ENCODE data around the gene TFDP2.

TFDP2 gene, protein sequence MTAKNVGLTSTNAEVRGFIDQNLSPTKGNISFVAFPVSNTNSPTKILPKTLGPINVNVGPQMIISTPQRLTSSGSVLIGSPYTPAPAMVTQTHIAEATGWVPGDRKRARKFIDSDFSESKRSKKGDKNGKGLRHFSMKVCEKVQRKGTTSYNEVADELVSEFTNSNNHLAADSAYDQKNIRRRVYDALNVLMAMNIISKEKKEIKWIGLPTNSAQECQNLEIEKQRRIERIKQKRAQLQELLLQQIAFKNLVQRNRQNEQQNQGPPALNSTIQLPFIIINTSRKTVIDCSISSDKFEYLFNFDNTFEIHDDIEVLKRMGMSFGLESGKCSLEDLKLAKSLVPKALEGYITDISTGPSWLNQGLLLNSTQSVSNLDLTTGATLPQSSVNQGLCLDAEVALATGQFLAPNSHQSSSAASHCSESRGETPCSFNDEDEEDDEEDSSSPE

DNA sequence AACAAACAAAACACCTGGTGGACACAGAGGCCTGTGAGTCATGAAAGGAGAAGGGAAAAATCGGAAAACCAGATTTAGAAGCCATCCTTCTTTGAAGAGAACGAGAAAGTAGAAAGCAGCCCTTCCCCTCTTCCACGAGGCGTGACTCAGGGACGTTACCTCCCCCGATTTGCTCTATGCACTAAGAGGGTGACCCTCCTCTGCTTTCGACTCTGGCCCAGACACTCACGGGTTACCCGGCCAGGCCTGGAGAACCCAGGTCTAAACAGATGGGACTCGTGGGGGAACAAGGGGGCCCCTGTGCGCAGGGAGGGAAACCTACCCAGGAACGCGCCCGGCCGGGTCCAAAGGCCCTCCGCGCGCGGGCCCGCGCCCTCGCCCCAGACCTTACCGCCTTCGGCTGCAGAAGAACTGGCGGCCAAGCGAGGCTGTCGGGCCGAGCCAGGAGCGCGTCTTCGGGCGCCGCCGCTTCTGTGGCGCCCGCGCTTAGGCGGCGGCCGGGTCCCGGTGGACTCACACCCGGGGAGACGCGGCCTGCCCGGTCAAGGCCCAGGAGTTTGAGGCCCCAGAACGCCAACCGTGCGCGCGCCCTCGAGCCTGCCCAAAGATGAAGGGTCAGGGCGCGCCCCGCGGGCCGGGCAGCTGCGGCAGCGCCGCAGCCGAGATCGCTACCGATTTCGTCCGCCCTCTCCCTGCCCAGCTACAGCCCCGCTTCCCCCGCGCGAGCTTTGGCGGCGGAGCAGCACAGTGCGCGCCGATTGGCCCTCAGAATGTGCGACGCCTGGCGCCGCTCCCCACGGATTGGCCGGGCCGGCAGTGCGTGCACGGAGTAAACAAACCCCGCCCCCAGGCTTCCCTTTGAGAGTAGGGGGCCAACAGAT lies at the start of gene TFDP2:
Gene TFDP2, minus strand, starts transcription at position 753 of the 881 bp plus-strand sequence. CDS start 47,795 bp downstream, outside the sequence.
- H3K9me3 ChIP-seq, result no peaks in the 10 kb centered on the region
- H3K27me3 ChIP-seq (ENCODE audit: low read depth), result no peaks in the 10 kb centered on the region; the same call in 1 of the 2 replicates
- in situ Hi-C loops (cut with MboI; ENCODE audit: low sequenced_read_pairs), result no loop called here
- DNase-seq (ENCODE audit: low spot score in 2 of 2), result peak; percentile 83 to 94
- peak within 1 kb of the TSS; percentile 53 for H3K4me3 ChIP-seq
- H3K36me3 ChIP-seq (replicated peaks), result no peaks in the 10 kb centered on the region
- H3K4me1 ChIP-seq, result 0 out of 2 replicates have a peak, but pooled peaks cover 5% of the 10 kb centered on the region

DNA sequence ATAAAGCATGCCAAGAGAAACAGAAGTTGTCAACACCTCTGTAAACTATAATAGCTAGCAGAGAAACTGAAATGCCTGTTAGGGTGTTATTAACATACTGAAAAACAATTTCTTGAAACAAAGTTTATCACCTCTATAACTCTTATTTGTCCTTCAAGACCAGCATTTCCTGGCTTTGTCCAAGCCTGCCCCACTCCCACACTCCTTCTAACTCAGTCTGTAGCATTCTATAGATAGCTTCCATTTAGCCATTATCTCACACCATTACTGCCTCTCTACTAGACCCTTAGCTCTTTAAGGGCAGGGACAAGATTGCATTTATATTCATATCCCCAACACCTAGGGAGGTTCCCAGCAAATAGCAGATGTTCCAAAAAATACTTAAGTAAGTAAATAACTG lies 39.5 kb upstream of the TFDP2 start:
- no peaks in the 10 kb centered on the region; the same call in none of the 2 replicates for H3K36me3 ChIP-seq (replicated peaks)
- in situ Hi-C loops (cut with MboI; ENCODE audit: low sequenced_read_pairs), result no loop called here
- H3K4me1 ChIP-seq, result no peaks in the 10 kb centered on the region
- no peak overlapping the region for H3K4me3 ChIP-seq
- DNase-seq (ENCODE audit: low spot score in 2 of 2), result no peak
- H3K9me3 ChIP-seq, result no peaks in the 10 kb centered on the region
- H3K27me3 ChIP-seq (ENCODE audit: low read depth), result no peaks in the 10 kb centered on the region

DNA sequence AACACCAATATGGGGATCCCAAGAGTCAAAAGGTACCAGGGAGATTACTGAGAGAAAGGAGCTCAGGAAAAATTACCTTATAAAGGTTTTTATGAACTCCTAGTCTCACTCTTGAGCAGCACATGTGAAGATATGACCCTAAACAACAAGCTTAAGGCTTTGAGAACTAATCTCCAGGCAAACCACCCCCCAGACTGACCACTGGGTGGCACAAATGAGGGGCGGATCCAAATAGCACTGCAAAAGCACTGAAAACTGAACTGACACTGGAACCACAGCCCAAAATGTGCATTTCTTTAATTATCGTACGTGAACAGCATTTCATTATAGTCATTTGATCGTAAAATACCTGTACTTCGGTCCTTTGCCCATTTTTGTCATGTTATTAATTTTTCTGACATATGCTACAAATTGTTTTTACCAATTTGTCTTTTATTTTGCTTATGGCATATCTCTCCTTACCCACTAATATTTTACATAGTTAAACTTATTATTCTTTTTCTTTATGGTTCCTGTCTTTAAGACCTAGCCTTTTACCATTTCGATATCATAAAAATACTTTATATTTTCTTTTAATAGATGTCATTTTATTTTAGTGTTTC lies 31.5 kb upstream of the TFDP2 start:
- Histone ChIP-seq H3K9me3 (no peaks in the 10 kb centered on the region), H3K4me1 (no peaks in the 10 kb centered on the region), H3K27me3 (ENCODE audit: low read depth) (no peaks in the 10 kb centered on the region), H3K4me3 (no peak overlapping the region), H3K36me3 (replicated peaks) (peaks cover 3% of the 10 kb centered on the region)
- peak; percentile 23 to 64 for DNase-seq (ENCODE audit: low spot score in 2 of 2)
- in situ Hi-C loops (cut with MboI; ENCODE audit: low sequenced_read_pairs), result no loop called here

DNA sequence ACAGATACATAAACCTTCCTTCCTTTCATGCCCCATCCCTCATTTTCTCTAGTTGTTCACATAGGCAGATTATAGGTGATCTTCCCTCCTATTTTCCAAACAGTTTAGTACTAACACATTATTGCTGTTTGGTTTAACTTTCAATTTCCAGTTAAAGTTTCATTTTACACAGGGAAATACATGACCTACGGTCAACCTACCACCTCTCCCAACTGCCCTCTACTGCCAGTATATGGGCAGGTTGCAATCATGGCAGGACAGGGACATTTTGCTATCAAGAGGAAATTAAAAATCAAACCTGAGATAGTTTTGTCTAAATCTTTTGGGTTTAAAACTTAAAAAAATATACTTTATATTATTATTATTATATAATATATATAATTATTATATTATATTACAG lies 26.1 kb upstream of the TFDP2 start:
- no peaks in the 10 kb centered on the region for H3K9me3 ChIP-seq
- no peaks in the 10 kb centered on the region for H3K27me3 ChIP-seq (ENCODE audit: low read depth)
- peaks cover 6% of the 10 kb centered on the region; the same call in 1 of the 2 replicates for H3K36me3 ChIP-seq (replicated peaks)
- in situ Hi-C loops (cut with MboI; ENCODE audit: low sequenced_read_pairs), result no loop called here
- DNase-seq (ENCODE audit: low spot score in 2 of 2), result no peak
- H3K4me3 ChIP-seq, result no peak overlapping the region
- no peaks in the 10 kb centered on the region for H3K4me1 ChIP-seq

DNA sequence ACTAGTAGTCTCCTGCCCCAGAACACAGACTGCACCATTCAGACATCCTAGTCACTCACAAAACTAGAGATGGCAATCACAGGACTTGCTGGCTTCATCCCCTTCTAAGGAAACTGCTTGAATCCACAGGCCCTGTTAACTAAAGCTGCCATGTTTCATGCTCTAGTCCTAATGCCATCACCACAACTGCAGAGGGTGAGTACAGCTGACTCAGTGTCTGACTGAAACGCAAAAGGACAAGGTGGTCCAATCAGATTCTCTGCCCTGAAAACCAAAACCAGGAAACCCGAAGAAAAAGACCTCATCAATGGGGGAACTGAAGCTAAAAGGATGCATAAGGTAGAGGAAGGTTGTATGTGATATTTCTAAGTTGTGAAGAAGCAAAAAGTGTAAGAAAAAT lies 25.2 kb upstream of the TFDP2 start:
- in situ Hi-C loops (cut with MboI; ENCODE audit: low sequenced_read_pairs), result no loop called here
- H3K27me3 ChIP-seq (ENCODE audit: low read depth), result no peaks in the 10 kb centered on the region
- peaks cover 10% of the 10 kb centered on the region for H3K36me3 ChIP-seq (replicated peaks)
- no peak overlapping the region for H3K4me3 ChIP-seq
- H3K9me3 ChIP-seq, result no peaks in the 10 kb centered on the region
- peaks cover 5% of the 10 kb centered on the region; the same call in 1 of the 2 replicates for H3K4me1 ChIP-seq
- no peak for DNase-seq (ENCODE audit: low spot score in 2 of 2)

DNA sequence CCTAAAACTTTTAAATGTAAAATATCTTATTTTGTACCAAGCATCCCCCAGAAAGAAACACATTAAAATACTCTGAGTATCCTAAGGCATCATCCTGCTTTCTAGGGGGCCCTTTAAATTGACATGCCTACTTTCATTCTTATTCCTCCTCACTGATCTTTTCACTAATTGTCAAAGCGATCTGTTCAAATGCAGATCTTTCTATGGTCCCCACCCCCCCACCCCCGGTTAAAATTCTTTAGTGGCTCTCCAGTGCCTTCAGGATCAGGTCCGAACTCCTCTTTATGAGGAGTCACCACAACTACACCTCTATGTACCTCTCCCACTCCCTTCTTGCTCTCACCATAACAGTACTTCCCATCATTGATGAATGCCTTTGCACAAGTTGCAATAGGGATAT lies 19.2 kb upstream of the TFDP2 start:
- in situ Hi-C loops (cut with MboI; ENCODE audit: low sequenced_read_pairs), result no loop called here
- Histone ChIP-seq H3K36me3 (replicated peaks) (peaks cover 9% of the 10 kb centered on the region), H3K9me3 (no peaks in the 10 kb centered on the region), H3K4me3 (no peak overlapping the region), H3K4me1 (peaks cover 11% of the 10 kb centered on the region), H3K27me3 (ENCODE audit: low read depth) (no peaks in the 10 kb centered on the region)
- peak in 1 of 2 experiments; percentile 38 for DNase-seq (ENCODE audit: low spot score in 2 of 2)

DNA sequence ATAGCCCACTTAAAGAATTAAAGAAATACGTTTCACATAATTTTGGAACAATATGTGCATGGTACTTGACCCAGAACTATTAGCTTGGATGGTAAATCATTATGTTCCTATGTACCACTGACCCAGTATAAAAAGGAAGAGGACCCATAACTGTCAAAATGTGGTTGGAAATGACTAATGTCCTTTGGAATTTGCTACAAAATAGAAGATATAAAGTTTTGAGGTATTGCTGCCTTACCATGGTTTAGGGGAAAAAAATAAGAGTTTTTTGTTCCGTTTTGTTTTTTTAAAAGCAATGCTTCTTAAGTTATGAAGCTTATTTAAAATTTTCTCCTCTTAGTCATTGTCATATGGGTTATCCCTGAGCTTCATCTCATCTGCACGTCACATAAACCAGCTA lies 15.8 kb upstream of the TFDP2 start:
- in situ Hi-C loops (cut with MboI; ENCODE audit: low sequenced_read_pairs), result no loop called here
- peaks cover 6% of the 10 kb centered on the region; the same call in 1 of the 2 replicates for H3K36me3 ChIP-seq (replicated peaks)
- H3K4me1 ChIP-seq, result peaks cover 11% of the 10 kb centered on the region
- DNase-seq (ENCODE audit: low spot score in 2 of 2), result no peak
- no peaks in the 10 kb centered on the region for H3K27me3 ChIP-seq (ENCODE audit: low read depth)
- no peaks in the 10 kb centered on the region for H3K9me3 ChIP-seq
- no peak overlapping the region for H3K4me3 ChIP-seq

DNA sequence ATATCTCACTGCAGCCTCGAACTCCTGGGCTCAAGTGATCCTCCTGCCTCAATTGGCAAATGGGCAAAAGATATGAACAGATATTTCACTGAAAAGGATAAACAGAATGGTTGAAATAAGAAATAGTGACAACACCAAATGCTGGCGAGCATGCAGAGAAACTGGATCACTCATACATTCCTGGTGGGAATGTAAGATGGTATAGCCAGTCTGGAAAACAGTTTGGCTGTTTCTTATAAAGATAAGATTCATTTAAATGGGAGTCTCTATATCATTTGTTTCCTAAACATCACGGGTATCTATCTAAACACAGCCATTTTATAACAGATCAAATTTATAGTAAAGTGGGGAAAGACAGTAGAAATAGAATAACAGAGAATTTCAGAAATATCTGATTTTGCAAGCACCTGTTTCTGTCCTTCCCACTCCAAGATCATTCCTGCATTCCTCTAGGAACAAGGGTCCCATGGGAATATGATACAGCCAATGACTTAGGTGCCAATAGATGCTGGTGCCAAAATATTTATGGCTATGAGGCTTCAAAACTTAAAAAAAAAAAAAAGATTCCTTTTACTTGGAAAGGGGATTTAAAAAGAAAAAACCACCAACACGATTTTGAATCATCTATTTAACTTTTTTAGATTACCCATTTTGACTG lies 9.9 kb upstream of the TFDP2 start:
- no peaks in the 10 kb centered on the region for H3K4me1 ChIP-seq
- no peak overlapping the region for H3K4me3 ChIP-seq
- H3K36me3 ChIP-seq (replicated peaks), result no peaks in the 10 kb centered on the region
- H3K9me3 ChIP-seq, result no peaks in the 10 kb centered on the region
- no peak for DNase-seq (ENCODE audit: low spot score in 2 of 2)
- no peaks in the 10 kb centered on the region for H3K27me3 ChIP-seq (ENCODE audit: low read depth)
- in situ Hi-C loops (cut with MboI; ENCODE audit: low sequenced_read_pairs), result no loop called here

DNA sequence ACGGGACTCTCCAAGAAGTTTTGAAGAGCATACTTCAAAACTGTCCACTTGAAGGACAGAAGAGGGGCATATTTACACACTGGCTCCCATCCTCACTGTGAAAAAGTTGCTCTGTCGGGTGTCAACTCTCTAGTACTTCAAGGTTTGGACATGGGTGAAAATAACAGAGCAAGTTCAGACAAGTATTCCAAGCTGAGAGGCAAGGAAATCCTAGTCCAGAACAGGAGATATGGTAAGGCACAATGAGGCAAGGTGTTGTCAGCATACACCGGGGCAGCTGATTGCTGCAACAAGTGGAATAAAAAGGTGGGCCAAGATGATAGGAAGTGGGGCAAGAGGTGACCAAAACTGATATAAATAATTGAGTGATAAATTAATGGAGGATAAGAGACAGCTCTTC lies 4.8 kb upstream of the TFDP2 start:
- H3K36me3 ChIP-seq (replicated peaks), result no peaks in the 10 kb centered on the region
- in situ Hi-C loops (cut with MboI; ENCODE audit: low sequenced_read_pairs), result no loop called here
- H3K4me3 ChIP-seq, result no peak overlapping the region
- no peaks in the 10 kb centered on the region for H3K9me3 ChIP-seq
- no peaks in the 10 kb centered on the region; the same call in 1 of the 2 replicates for H3K27me3 ChIP-seq (ENCODE audit: low read depth)
- no peak for DNase-seq (ENCODE audit: low spot score in 2 of 2)
- no peaks in the 10 kb centered on the region for H3K4me1 ChIP-seq

DNA sequence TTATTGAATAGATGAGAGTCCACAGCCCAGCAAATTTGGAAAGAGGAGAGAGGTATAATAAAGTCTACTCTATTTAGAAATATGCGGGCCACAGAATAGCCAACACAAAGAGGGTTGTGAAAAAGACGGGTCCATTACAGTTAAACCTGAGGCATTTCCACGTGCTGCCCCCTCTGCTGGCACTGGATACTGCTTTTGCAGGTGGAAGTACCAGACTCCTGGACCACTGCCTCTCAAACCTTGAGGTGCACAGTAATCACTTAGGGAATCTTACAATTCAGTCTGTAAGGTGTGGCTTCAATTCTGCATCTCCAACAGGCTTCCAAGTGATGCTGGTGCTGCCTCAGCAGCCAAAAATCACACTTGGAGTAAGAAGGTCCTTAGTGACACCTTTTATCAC lies 3.0 kb upstream of the TFDP2 start:
- Histone ChIP-seq H3K36me3 (replicated peaks) (no peaks in the 10 kb centered on the region), H3K9me3 (no peaks in the 10 kb centered on the region), H3K27me3 (ENCODE audit: low read depth) (no peaks in the 10 kb centered on the region; the same call in 1 of the 2 replicates), H3K4me3 (no peak overlapping the region), H3K4me1 (0 out of 2 replicates have a peak, but pooled peaks cover 5% of the 10 kb centered on the region)
- in situ Hi-C loops (cut with MboI; ENCODE audit: low sequenced_read_pairs), result no loop called here
- peak in 1 of 2 experiments; percentile 26 for DNase-seq (ENCODE audit: low spot score in 2 of 2)

DNA sequence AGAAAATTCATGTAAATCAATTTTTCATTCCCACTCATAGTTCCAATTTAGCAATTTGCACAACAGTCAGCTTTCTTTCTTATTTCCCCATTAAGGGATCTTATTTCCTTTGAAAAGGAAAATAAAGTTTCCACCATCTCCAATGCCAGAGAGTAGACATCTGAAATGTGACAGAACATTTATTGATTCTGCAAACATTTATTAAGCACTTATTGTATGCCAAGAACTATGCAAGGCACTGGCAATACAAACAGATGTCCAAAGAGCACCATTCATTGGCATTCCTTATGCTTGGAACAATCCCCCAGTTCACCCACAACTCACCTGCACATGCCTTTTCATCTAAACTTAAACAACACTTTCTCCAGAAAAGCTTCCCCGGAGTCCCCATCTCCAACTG lies 2.5 kb upstream of the TFDP2 start:
- no peaks in the 10 kb centered on the region for H3K9me3 ChIP-seq
- no peak for DNase-seq (ENCODE audit: low spot score in 2 of 2)
- 0 out of 2 replicates have a peak, but pooled peaks cover 5% of the 10 kb centered on the region for H3K4me1 ChIP-seq
- H3K36me3 ChIP-seq (replicated peaks), result no peaks in the 10 kb centered on the region
- H3K27me3 ChIP-seq (ENCODE audit: low read depth), result no peaks in the 10 kb centered on the region; the same call in 1 of the 2 replicates
- in situ Hi-C loops (cut with MboI; ENCODE audit: low sequenced_read_pairs), result no loop called here
- no peak overlapping the region for H3K4me3 ChIP-seq

DNA sequence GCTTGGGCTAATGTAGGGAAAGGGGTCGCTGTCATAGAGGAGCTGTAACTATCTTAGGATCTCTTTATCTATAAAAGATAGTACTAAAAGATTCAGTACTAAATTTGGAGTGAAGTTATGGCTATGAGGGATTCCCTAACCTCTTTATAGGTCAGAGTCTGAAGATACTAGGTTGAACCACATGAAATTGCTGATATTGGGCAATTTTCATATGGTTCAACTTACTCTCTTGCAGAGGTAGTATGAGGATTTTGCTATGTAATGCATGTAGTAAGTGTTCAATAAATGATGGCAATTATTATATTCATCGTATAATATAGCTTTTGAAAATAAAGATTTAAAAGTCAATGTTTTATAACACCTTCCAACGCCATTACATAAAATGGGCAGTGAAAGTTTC lies 1.9 kb upstream of the TFDP2 start:
- Histone ChIP-seq H3K9me3 (no peaks in the 10 kb centered on the region), H3K36me3 (replicated peaks) (no peaks in the 10 kb centered on the region), H3K27me3 (ENCODE audit: low read depth) (no peaks in the 10 kb centered on the region; the same call in 1 of the 2 replicates), H3K4me1 (0 out of 2 replicates have a peak, but pooled peaks cover 5% of the 10 kb centered on the region), H3K4me3 (no peak overlapping the region)
- in situ Hi-C loops (cut with MboI; ENCODE audit: low sequenced_read_pairs), result no loop called here
- DNase-seq (ENCODE audit: low spot score in 2 of 2), result no peak

DNA sequence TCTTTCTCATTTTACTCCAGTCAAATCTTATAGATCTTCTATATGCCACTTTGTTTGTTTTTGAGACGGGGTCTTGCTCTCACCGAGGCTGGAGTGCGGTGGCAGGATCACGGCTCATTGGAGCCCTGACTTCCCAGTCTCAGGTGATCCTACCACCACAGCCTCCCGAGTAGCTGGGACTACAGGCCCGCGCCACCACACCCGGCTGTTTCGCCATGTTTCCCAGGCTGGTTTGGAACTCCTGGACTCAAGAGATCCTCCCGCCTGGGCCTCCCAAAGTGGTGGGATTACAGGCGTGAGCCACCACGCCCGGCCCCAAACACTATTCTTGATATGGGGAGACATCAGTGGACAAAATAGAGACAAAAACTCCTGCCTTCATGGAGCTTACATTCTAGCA lies 927 bp upstream of the TFDP2 start:
- Histone ChIP-seq H3K4me3 (no peak overlapping the region), H3K4me1 (0 out of 2 replicates have a peak, but pooled peaks cover 5% of the 10 kb centered on the region), H3K27me3 (ENCODE audit: low read depth) (no peaks in the 10 kb centered on the region; the same call in 1 of the 2 replicates), H3K36me3 (replicated peaks) (no peaks in the 10 kb centered on the region), H3K9me3 (no peaks in the 10 kb centered on the region)
- in situ Hi-C loops (cut with MboI; ENCODE audit: low sequenced_read_pairs), result no loop called here
- DNase-seq (ENCODE audit: low spot score in 2 of 2), result no peak

Data from HAP-1 (cell line).